Parathyroid adenoma (tissue), 2 donors: ENCODE data around the gene LRRTM4.

ENCODE experiments used
- H2AFZ ChIP-seq: fragments of 300-600 bp; sonication (generic); one replicate; pipeline ENCODE4 v1.7.0; 2017; ENCODE audit warnings: antibody characterized with exemption, mild to moderate bottlenecking
- H3K27ac ChIP-seq: fragments of 300-600 bp; sonication (generic); one replicate; pipeline ENCODE4 v1.7.0; 2017
- H3K27me3 ChIP-seq: fragments of 300-600 bp; sonication (generic); one replicate; pipeline ENCODE4 v1.7.0; 2017; ENCODE audit warnings: low read length; ENCODE audit not compliant: control insufficient read depth, insufficient read depth
- H3K36me3 ChIP-seq: fragments of 300-600 bp; sonication (generic); one replicate; pipeline ENCODE4 v1.7.0; 2017; ENCODE audit warnings: low read length; ENCODE audit not compliant: control insufficient read depth, insufficient read depth
- H3K4me1 ChIP-seq: fragments of 300-600 bp; sonication (generic); one replicate; pipeline ENCODE4 v1.7.0; 2017; ENCODE audit warnings: control low read depth
- H3K4me2 ChIP-seq: fragments of 300-600 bp; sonication (generic); one replicate; pipeline ENCODE4 v1.7.0; 2017; ENCODE audit warnings: low read length
- H3K4me3 ChIP-seq: fragments of 300-600 bp; sonication (generic); one replicate; pipeline ENCODE4 v1.7.0; 2017; ENCODE audit warnings: low read depth, low read length
- H3K79me2 ChIP-seq: fragments of 300-600 bp; sonication (generic); one replicate; pipeline ENCODE4 v1.7.0; 2017; ENCODE audit warnings: control low read depth
- H3K9ac ChIP-seq: fragments of 300-600 bp; sonication (generic); one replicate; pipeline ENCODE4 v1.7.0; 2017; ENCODE audit warnings: mild to moderate bottlenecking
- H3K9me3 ChIP-seq: fragments of 300-600 bp; sonication (generic); one replicate; pipeline ENCODE4 v1.7.0; 2017; ENCODE audit warnings: low read length; ENCODE audit not compliant: control insufficient read depth
- TF ChIP-seq, protein P1 (sequence below): fragments of 300-600 bp; sonication (generic); IDR thresholded peaks from one replicate; pipeline ENCODE4 v1.7.0; 2017; ENCODE audit warnings: antibody characterized with exemption, mild to moderate bottlenecking
- donor health status: primary hyperparathyroidism.

Gene LRRTM4

DNA sequence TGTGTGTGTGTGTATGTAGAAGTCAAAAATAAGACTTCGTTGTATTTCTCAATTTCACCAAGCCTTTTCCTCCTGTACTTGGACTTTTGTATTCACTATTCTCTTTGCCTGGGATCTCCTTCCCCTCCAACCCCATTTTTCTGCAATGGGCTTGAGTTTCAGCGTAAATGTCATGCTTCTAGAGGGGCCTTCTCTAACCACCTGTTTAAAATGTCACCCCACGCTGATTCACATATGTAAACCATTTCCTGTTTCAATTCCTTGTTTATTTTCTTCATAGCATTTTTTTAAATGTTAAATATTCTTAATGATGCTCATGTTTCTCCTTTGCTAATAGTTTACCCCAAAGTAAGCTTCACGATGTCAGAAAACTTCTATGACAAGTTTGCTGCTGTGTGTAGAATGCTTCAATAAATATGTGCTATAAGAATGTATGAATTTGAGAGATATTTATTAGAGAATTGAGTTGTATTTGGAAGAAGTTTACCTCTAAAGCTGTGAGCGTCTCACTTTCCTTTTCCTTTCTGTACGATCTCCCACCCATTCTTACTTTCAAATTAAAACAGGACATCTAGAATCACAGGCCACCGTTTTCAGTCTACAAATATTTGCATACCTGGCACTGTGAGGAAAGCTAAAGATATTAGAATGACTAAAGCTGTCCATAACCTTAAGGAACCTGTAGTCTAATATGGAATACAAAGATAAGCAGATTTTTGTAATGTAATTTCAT, 762.4 kb downstream of the LRRTM4 start:
- Histone ChIP-seq H3K4me2 (no peak overlapping the region), H3K9ac (no peak overlapping the region), H3K79me2 (no peaks in the 10 kb centered on the region), H3K27ac (no peak overlapping the region), H2AFZ (no peak overlapping the region), H3K27me3 (no peaks in the 10 kb centered on the region), H3K9me3 (no peaks in the 10 kb centered on the region), H3K4me1 (no peaks in the 10 kb centered on the region), H3K4me3 (no peak overlapping the region), H3K36me3 (no peaks in the 10 kb centered on the region)
- TF ChIP-seq, protein P1, sequence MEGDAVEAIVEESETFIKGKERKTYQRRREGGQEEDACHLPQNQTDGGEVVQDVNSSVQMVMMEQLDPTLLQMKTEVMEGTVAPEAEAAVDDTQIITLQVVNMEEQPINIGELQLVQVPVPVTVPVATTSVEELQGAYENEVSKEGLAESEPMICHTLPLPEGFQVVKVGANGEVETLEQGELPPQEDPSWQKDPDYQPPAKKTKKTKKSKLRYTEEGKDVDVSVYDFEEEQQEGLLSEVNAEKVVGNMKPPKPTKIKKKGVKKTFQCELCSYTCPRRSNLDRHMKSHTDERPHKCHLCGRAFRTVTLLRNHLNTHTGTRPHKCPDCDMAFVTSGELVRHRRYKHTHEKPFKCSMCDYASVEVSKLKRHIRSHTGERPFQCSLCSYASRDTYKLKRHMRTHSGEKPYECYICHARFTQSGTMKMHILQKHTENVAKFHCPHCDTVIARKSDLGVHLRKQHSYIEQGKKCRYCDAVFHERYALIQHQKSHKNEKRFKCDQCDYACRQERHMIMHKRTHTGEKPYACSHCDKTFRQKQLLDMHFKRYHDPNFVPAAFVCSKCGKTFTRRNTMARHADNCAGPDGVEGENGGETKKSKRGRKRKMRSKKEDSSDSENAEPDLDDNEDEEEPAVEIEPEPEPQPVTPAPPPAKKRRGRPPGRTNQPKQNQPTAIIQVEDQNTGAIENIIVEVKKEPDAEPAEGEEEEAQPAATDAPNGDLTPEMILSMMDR: no peak

DNA sequence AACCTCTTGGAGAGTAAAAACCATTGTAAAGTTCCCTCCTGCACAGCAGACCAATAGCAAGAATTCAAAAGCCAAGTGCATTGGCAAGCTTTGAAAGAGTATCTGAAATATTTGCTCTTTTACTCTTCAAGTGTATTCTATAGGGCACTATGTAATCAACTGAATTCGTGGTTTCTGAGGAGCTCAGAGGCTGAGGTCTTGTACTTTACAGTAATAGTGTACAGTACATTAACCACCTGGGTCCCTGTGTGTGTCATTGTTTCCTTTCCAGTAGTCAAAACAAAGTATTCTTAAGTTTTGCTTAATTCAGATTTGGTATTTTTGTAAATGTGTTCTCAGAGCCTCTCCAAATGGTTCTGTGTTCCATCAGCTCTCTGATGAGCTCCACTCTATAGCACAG, 769.7 kb downstream of the LRRTM4 start:
- H3K79me2 ChIP-seq: no peaks in the 10 kb centered on the region
- H3K4me2 ChIP-seq: no peak overlapping the region
- no peaks in the 10 kb centered on the region for H3K36me3 ChIP-seq
- no peak overlapping the region for H3K4me3 ChIP-seq
- H3K4me1 ChIP-seq: no peaks in the 10 kb centered on the region
- H2AFZ ChIP-seq: no peak overlapping the region
- TF ChIP-seq, protein P1: no peak
- H3K27me3 ChIP-seq: no peaks in the 10 kb centered on the region
- H3K9me3 ChIP-seq: no peaks in the 10 kb centered on the region
- no peak overlapping the region for H3K27ac ChIP-seq
- H3K9ac ChIP-seq: no peak overlapping the region

DNA sequence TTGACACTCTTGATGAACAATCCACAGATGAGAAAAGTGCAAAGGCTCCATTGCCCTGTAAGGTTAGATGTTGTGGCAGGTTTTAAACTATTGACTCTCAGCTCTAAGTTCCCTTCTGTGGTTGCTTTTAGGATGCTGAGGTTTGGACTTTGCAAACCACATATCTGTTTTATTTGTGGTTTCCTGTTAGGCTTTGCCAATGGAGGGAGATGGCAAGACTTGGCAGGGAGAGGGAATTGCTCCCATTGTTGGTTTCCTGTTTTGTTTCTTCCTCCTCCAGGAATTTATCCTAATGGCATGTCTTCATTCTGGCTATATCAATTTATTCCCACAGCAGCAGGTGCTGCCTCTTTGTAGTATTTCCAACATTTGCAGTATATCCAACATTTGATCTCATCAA, 772.3 kb downstream of the LRRTM4 start:
- Histone ChIP-seq H3K79me2 (no peaks in the 10 kb centered on the region), H2AFZ (no peak overlapping the region), H3K36me3 (no peaks in the 10 kb centered on the region), H3K9me3 (no peaks in the 10 kb centered on the region), H3K9ac (no peak overlapping the region), H3K4me2 (no peak overlapping the region), H3K4me1 (no peaks in the 10 kb centered on the region), H3K4me3 (no peak overlapping the region), H3K27ac (no peak overlapping the region), H3K27me3 (no peaks in the 10 kb centered on the region)
- TF ChIP-seq, protein P1: no peak

DNA sequence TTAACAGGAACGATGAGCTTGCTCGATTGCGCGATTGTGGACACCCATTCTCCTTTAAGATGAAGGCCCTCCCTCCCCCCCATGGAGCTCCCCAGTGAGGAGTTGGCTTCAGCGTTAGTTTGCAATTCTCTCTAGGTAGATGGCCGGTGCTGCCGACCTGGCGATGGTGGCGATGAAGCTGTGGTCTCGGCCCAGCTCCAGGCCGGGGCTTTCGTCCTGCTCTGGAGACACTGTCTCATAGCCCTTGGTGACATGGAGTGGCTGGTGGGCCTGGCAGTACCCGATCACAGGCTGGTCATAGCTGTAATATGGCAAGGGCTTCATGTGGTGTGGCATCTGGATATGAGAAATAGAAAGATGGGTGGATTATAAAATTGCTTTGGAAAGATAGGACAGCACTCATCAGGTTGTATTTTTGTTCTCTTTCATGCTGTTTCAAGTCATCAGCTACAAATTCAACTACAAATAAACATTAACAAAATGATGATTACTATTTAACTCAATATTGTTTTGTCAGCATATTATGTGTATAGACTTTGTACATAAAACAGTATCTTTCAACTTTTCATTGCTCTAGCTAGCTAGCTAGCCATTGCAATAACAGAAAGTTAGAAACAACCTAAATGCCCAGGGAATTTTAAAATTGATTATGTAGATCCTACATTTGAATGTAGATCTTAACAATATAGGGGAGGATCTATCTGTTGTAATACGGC, 773.4 kb downstream of the LRRTM4 start:
- H3K9ac ChIP-seq: no peak overlapping the region
- no peak overlapping the region for H3K27ac ChIP-seq

More for the DNA sequence above, 773.4 kb downstream of the LRRTM4 start:
- Histone ChIP-seq H3K36me3 (no peaks in the 10 kb centered on the region), H3K79me2 (no peaks in the 10 kb centered on the region), H3K9me3 (no peaks in the 10 kb centered on the region), H3K4me3 (no peak overlapping the region), H3K4me2 (no peak overlapping the region), H3K4me1 (no peaks in the 10 kb centered on the region), H2AFZ (no peak overlapping the region), H3K27me3 (no peaks in the 10 kb centered on the region)
- TF ChIP-seq, protein P1: no peak
